C1 segment of cervical spinal cord (tissue), 14 donors: ENCODE results near the gene PEX11B.
"Not testable (repeated sequence)": the region's sequence is repeated elsewhere in the genome, so short reads cannot be mapped to it uniquely, and the experiment has no call there.

Source experiments
- DNase-seq, 14 donors: peaks; one replicate each; lab custom pipeline; 2025; lab: John Stamatoyannopoulos, UW

PEX11B gene

GRCh38 chr1:145952903-145953302 lies 34.4 kb upstream of the PEX11B start:
- no peak for DNase-seq

- no peak for DNase-seq
Observed at GRCh38 chr1:145951526-145951925, 33.0 kb upstream of the PEX11B start.

- no peak for DNase-seq
Observed at GRCh38 chr1:145949219-145949618, 30.7 kb upstream of the PEX11B start.

- DNase-seq: no peak
Observed at GRCh38 chr1:145947551-145947950, 29.0 kb upstream of the PEX11B start.

GRCh38 chr1:145946477-145946986 lies 28.0 kb upstream of the PEX11B start:
- no peak for DNase-seq

GRCh38 chr1:145944532-145944931 lies 26.0 kb upstream of the PEX11B start:
- no peak for DNase-seq

- no peak for DNase-seq
Observed at GRCh38 chr1:145942871-145943270, 24.4 kb upstream of the PEX11B start.

- no peak for DNase-seq
Observed at GRCh38 chr1:145942405-145942804, 23.9 kb upstream of the PEX11B start.

GRCh38 chr1:145937436-145937835 lies 18.9 kb upstream of the PEX11B start:
- DNase-seq: no peak

GRCh38 chr1:145936247-145936646 lies 17.7 kb upstream of the PEX11B start:
- DNase-seq: no peak

GRCh38 chr1:145935708-145936107 lies 17.2 kb upstream of the PEX11B start:
- DNase-seq: no peak

GRCh38 chr1:145932522-145933009 lies 14.0 kb upstream of the PEX11B start:
- DNase-seq: not testable (repeated sequence)

GRCh38 chr1:145927916-145928643 lies 9.6 kb upstream of the PEX11B start:
- DNase-seq: peak in 2 of 14 donors; percentile 25 to 41

GRCh38 chr1:145927063-145927886 lies 8.8 kb upstream of the PEX11B start, which contains the start of gene RBM8A:
Gene RBM8A (minus strand): TSS chr1:145927484. CDS start chr1:145927426, 58 bp downstream.
- DNase-seq: peak; percentile 49 to 96 (median 90)

- no peak for DNase-seq
Observed at GRCh38 chr1:145926686-145927062, 8.2 kb upstream of the PEX11B start.

- DNase-seq: no peak
Observed at GRCh38 chr1:145922266-145922665, 3.7 kb upstream of the PEX11B start.

GRCh38 chr1:145920297-145920696 lies 1.8 kb upstream of the PEX11B start:
- DNase-seq: not testable (repeated sequence)

GRCh38 chr1:145918992-145919939 lies 749 bp upstream of the PEX11B start:
- DNase-seq: peak in 10 of 14 donors; percentile 12 to 67 (median 44)

GRCh38 chr1:145917595-145917994 lies 922 bp downstream of the PEX11B start:
- no peak for DNase-seq

GRCh38 chr1:145916745-145917144 lies 1.8 kb downstream of the PEX11B start:
- DNase-seq: no peak

- no peak for DNase-seq
Observed at GRCh38 chr1:145912128-145912641, 6.3 kb downstream of the PEX11B start.
